ENCODE data around the gene SH3BGR.

SH3BGR gene

GRCh38 chr21:39503123-39503762, 51.5 kb downstream of the SH3BGR start:
- intact Hi-C loops (cut with DNase I) = no loop called here
- no peak for DNase-seq

GRCh38 chr21:39504230-39504629, 52.5 kb downstream of the SH3BGR start:
- DNase-seq = no peak
- intact Hi-C loops (cut with DNase I) = no loop called here

- DNase-seq = no peak
- intact Hi-C loops (cut with DNase I) = loop anchor here (5.0 kb wide), 1 partner anchor 63 kb away; the partner anchor contains the start of gene LCA5L
These were observed 58.5 kb downstream of the SH3BGR start for GRCh38 chr21:39510240-39510639.

GRCh38 chr21:39511102-39511501, 59.3 kb downstream of the SH3BGR start:
- intact Hi-C loops (cut with DNase I) = loop anchor here (5.0 kb wide), 1 partner anchor 64 kb away; the partner anchor contains the start of gene LCA5L
- peak in 1 of 42 donors; percentile 20 for DNase-seq

- no peak for DNase-seq
- intact Hi-C loops (cut with DNase I) = loop anchor here (5.0 kb wide), 1 partner anchor 66 kb away; the partner anchor contains the start of gene LCA5L
These were observed 62.0 kb downstream of the SH3BGR start for GRCh38 chr21:39513735-39514134.

- peak in 3 of 42 donors; percentile 40 to 60 (median 48) for DNase-seq
- intact Hi-C loops (cut with DNase I) = loop anchor here (5.0 kb wide), 1 partner anchor 201 kb away; no protein-coding TSS in a partner anchor
These were observed 64.1 kb downstream of the SH3BGR start for GRCh38 chr21:39515684-39516472.

GRCh38 chr21:39518055-39518846, 66.5 kb downstream of the SH3BGR start:
- intact Hi-C loops (cut with DNase I) = loop anchor here (5.0 kb wide), 1 partner anchor 199 kb away; no protein-coding TSS in a partner anchor
- peak in 40 of 42 donors; percentile 33 to 87 (median 62) for DNase-seq

- no peak for DNase-seq
- intact Hi-C loops (cut with DNase I) = loop anchor here (5.0 kb wide), 1 partner anchor 198 kb away; no protein-coding TSS in a partner anchor
These were observed 67.1 kb downstream of the SH3BGR start for GRCh38 chr21:39518847-39519210.

GRCh38 chr21:39519835-39520234, 68.1 kb downstream of the SH3BGR start:
- intact Hi-C loops (cut with DNase I) = loop anchor here (5.0 kb wide), 1 partner anchor 197 kb away; no protein-coding TSS in a partner anchor
- no peak for DNase-seq

GRCh38 chr21:39523399-39523798, 71.6 kb downstream of the SH3BGR start:
- peak in 2 of 42 donors; percentile 22 to 42 for DNase-seq
- intact Hi-C loops (cut with DNase I) = no loop called here

- DNase-seq = no peak
- intact Hi-C loops (cut with DNase I) = no loop called here
These were observed 72.1 kb downstream of the SH3BGR start for GRCh38 chr21:39523915-39524314.

GRCh38 chr21:39525129-39525528, 73.4 kb downstream of the SH3BGR start:
- intact Hi-C loops (cut with DNase I) = no loop called here
- peak in 5 of 42 donors; percentile 20 to 62 (median 32) for DNase-seq

GRCh38 chr21:39525601-39526000, 73.8 kb downstream of the SH3BGR start:
- intact Hi-C loops (cut with DNase I) = no loop called here
- DNase-seq = no peak

- no peak for DNase-seq
- intact Hi-C loops (cut with DNase I) = no loop called here
These were observed 75.4 kb downstream of the SH3BGR start for GRCh38 chr21:39527067-39527595.

GRCh38 chr21:39527664-39528381, 76.1 kb downstream of the SH3BGR start:
- intact Hi-C loops (cut with DNase I) = no loop called here
- no peak for DNase-seq

- DNase-seq = no peak
- intact Hi-C loops (cut with DNase I) = no loop called here
These were observed 77.3 kb downstream of the SH3BGR start for GRCh38 chr21:39529026-39529425.

GRCh38 chr21:39531064-39531463, 79.3 kb downstream of the SH3BGR start:
- intact Hi-C loops (cut with DNase I) = no loop called here

GRCh38 chr21:39531840-39532239, 80.1 kb downstream of the SH3BGR start:
- DNase-seq = no peak
- intact Hi-C loops (cut with DNase I) = no loop called here

More at GRCh38 chr21:39531064-39531463, 79.3 kb downstream of the SH3BGR start:
- DNase-seq = no peak

All from head of caudate nucleus (tissue), 42 donors.